GM10266 (cell line): ENCODE data around the gene CPD.

ENCODE experiments used
- DNase-seq: peaks from one replicate; pipeline ENCODE4 v3.0.0; 2012; ENCODE audit errors: extremely low spot score
- TF ChIP-seq, protein P1 (sequence below): IDR thresholded peaks from 2 replicates; pipeline ENCODE4 v1.5.1; 2012; ENCODE audit warnings: mild to moderate bottlenecking, low read depth; ENCODE audit not compliant: control insufficient read depth, insufficient read depth; ENCODE audit errors: missing control alignments

The CPD gene

DNA sequence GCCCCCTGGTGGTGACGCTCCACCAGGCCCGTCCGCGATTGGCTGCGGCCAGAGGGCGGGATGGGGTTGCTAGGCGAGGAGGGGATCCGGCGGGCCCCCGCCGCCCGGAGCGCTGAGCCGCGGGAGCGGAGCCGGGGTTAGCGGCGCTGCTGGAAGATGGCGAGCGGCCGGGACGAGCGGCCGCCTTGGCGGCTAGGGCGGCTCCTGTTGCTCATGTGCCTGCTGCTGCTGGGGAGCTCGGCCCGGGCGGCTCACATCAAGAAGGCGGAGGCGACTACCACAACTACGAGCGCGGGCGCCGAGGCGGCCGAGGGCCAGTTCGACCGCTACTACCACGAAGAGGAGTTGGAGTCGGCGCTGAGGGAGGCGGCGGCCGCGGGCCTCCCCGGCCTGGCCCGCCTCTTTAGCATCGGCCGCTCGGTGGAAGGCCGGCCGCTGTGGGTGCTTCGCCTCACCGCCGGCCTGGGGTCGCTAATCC lies at the start of gene CPD:
TSS of gene CPD (plus strand) at position 103 of the 478 bp plus-strand sequence. CDS start at position 157, 54 bp downstream.
- DNase-seq, result peak; percentile 98
- TF ChIP-seq, protein P1, sequence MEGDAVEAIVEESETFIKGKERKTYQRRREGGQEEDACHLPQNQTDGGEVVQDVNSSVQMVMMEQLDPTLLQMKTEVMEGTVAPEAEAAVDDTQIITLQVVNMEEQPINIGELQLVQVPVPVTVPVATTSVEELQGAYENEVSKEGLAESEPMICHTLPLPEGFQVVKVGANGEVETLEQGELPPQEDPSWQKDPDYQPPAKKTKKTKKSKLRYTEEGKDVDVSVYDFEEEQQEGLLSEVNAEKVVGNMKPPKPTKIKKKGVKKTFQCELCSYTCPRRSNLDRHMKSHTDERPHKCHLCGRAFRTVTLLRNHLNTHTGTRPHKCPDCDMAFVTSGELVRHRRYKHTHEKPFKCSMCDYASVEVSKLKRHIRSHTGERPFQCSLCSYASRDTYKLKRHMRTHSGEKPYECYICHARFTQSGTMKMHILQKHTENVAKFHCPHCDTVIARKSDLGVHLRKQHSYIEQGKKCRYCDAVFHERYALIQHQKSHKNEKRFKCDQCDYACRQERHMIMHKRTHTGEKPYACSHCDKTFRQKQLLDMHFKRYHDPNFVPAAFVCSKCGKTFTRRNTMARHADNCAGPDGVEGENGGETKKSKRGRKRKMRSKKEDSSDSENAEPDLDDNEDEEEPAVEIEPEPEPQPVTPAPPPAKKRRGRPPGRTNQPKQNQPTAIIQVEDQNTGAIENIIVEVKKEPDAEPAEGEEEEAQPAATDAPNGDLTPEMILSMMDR, result no peak

DNA sequence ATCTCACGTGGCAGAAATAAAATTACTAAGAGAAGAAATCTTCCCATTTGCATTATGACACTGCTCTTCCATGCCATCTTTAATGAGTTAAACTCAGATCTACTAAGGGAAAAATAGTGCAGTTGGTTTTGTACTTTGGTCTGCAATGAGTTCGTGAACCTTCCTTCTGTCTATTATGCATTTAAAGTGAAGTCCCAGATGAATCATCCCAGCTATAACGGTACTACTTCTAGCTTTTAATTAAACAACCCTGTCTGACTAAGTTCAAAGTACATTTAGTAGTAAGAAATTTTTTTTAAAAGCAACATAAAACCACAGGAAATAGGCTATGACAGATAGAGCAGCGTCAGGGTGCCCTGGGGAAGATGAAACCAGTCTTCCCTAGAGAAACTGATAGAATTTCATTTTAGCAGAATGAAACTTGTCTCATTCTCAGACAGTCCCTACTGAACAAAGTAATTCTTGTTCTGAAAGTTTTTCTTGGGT lies 46.6 kb upstream of the CPD start:
- DNase-seq, result peak; percentile 24
- TF ChIP-seq, protein P1, result no peak

DNA sequence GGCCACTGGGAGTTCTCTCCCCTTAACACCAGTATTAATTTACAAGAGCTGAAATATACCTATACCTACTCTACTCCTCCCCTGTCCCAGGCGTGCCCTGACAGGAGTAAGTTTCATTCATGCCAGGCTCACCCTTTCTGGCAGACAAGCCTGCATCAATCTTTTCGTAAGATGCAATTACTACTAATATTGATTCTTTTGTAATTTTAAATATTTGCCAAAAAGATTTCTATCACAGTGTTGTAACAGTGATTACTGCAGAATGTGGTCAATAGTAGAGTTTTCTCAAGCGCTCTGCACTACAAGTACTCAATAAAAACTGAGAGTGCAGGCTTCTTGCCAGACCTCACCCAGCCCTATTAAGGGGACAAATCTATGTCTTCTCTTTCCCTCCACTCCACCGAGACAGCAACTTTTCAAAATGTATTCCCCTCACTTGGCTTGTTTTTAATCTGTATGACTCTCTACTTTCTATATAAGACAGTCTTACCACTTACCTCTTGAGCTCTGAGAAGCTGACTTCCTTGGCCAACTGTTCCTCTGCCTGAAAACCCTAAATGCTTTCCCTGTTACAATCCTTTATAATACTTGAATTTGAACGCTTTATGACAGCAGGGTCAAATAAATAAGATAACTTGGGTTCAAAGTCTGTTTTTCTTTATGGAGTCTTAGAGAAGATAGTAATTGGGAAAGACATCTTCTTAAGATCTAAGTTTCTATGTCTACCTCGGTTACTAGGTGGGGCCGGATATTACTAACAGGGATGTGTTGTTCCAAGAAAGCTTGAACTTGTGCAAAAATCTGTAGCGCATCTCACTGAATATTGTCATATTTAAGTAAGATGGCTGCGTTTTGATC lies 45.0 kb upstream of the CPD start, which contains the start of gene TMIGD1:
TSS of gene TMIGD1 (minus strand) at position 555 of the 858 bp plus-strand sequence. CDS start 1,924 bp downstream, outside the sequence.
- DNase-seq, result no peak
- TF ChIP-seq, protein P1, result no peak

DNA sequence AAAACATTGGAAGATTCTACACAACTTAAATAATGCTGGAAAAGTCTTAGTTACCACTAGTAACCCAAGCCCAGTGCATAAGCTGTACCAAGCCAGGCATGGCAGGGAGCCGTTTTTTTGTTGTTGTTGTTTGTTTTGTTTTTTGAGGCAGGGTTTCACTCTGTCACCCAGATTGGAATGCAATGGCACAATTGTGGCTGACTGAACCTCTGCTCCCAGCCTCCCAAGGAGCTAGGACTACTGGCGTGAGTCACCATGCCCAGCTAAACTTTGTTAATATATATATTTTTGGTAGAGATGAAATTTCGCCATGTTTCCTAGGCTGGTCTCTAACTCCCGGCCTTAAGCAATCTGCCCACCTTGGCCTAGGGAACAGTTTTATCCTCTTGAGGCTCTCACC lies 44.3 kb upstream of the CPD start:
- TF ChIP-seq, protein P1, result no peak
- DNase-seq, result no peak

DNA sequence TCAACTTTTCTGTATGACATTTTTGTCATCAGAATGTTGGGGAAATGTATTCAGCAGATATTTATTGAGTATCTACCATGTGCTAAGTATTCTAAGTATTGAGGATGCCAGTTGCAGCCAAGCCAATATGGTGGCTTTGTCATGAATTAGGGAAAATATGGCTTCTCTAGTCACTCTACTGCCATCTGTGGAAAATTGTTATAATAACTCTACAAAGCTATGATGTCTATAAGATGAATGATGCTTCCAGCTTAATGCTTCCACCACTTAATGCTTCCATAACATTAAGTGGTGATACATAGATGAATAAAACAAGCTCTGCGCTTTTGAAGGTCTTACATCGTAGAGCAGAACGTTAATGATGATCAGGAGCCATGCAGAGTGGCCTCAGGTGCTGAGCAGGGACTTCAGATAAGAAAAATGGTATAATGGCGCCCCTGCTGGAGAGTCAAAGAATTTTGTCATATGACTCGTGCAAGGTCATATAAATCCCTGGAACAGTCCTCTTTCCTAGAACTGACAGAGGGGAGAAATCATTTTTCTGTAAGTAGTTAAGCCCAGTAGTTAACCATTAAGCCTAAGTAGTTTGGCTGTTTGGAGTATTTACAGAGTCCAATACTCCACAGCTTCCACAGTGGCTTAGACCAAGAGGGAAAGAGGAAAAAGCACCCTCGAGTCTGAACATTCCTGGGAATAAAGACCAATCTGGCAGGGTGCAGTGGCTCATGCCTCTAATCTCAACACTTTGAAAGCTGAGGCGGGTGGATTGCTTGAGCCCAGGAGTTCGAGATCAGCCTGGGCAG lies 42.2 kb upstream of the CPD start:
- DNase-seq, result peak; percentile 38

DNA sequence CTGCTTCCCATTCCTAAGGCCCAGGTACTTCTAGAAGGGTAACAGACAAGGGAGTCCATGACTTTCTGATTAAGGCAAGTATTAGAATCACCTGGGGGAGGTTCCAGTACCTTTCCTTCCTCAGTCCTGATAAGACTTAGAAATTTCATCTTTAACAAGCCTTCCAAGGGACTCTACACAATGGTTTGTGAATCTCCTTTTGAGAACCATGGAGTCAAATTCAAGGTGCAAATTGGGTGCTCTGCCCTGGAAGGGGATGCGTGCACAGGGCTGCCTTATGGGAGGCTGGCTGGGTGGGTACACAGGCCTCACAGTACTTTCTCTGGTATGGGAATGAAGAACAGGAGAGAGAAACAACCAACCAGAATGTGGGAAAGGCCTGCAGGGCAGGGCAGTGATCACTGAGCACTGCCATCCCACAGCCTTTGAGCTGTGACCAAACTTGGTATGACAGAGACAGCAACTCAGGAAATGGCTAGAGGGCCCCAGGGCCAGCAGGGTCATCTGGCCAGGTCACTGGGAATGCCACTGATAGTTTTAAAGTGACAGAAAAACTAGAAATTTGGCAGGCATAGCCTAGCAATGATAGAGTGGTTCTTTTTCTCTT lies 41.2 kb upstream of the CPD start:
- TF ChIP-seq, protein P1, result no peak
- DNase-seq, result no peak

More for the DNA sequence above, 42.2 kb upstream of the CPD start:
- TF ChIP-seq, protein P1, result peak; percentile 49
